H1 (cell line): ENCODE measurements around the gene SKP1. TPM values are rescaled to one million over a fixed set of nuclear protein-coding genes. Genes with fewer than 3 reads are reported as not detected.

ENCODE experiments used
- BACH1 ChIP-seq: IDR thresholded peaks from 2 replicates; pipeline ENCODE4 v1.6.1; 2012; ENCODE audit warnings: low read length, improper control_type of control experiment
- BCL11A ChIP-seq, 2 experiments: IDR thresholded peaks; one replicate each; pipeline ENCODE4 v1.6.1; 2011; ENCODE audit warnings: low read depth in 2 of 2, low read length in 2 of 2, mild to moderate bottlenecking in 2 of 2
- BRCA1 ChIP-seq: IDR thresholded peaks from 2 replicates; pipeline ENCODE4 v1.6.1; 2012; ENCODE audit warnings: low read depth, low read length, improper control_type of control experiment
- CHD1 ChIP-seq: IDR thresholded peaks from 2 replicates; pipeline ENCODE4 v1.6.1; 2012; ENCODE audit warnings: low read depth, low read length, improper control_type of control experiment
- CHD2 ChIP-seq: IDR thresholded peaks from 2 replicates; pipeline ENCODE4 v1.6.1; 2012; ENCODE audit warnings: low read length, improper control_type of control experiment
- CTBP2 ChIP-seq: IDR thresholded peaks from 2 replicates; pipeline ENCODE4 v1.7.0; 2011; ENCODE audit warnings: borderline replicate concordance, mild to moderate bottlenecking, moderate library complexity, mixed read lengths, low read length; ENCODE audit not compliant: insufficient read depth, insufficient read length
- EP300 ChIP-seq, 2 experiments: IDR thresholded peaks; 1 replicate in 1 of 2; 2 replicates in 1 of 2; pipeline ENCODE4 v1.6.1; 2011 to 2012; ENCODE audit warnings: low read depth in 2 of 2, low read length in 2 of 2, mild to moderate bottlenecking in 2 of 2, borderline replicate concordance in 1 of 2, inconsistent platforms in 1 of 2, moderate library complexity in 1 of 2
- GTF2F1 ChIP-seq: IDR thresholded peaks from 2 replicates; pipeline ENCODE4 v1.6.1; 2012; ENCODE audit warnings: low read depth, low read length, improper control_type of control experiment, borderline replicate concordance
- JUN ChIP-seq: IDR thresholded peaks from 2 replicates; pipeline ENCODE4 v1.6.1; 2011; ENCODE audit warnings: low read depth, mild to moderate bottlenecking, improper control_type of control experiment, low read length
- KDM4A ChIP-seq: IDR thresholded peaks from one replicate; pipeline ENCODE4 v1.7.1; 2012; ENCODE audit warnings: low read depth, mild to moderate bottlenecking, moderate library complexity, low read length, inconsistent platforms; ENCODE audit not compliant: severe bottlenecking
- MAFK ChIP-seq: IDR thresholded peaks from 2 replicates; pipeline ENCODE4 v1.6.1; 2012; ENCODE audit warnings: low read depth, mild to moderate bottlenecking, improper control_type of control experiment, low read length
- PHF8 ChIP-seq: fragments of 200-600 bp; sonication (generic); conservative IDR thresholded peaks from 2 replicates; pipeline ENCODE4 v1.7.1; 2012; ENCODE audit warnings: low read depth, mild to moderate bottlenecking, inconsistent platforms, low read length, moderate library complexity
- POLR2A ChIP-seq, 2 experiments: IDR thresholded peaks; 1 replicate in 1 of 2; 2 replicates in 1 of 2; pipeline ENCODE4 v1.6.1; 2011; ENCODE audit warnings: low read depth in 2 of 2, low read length in 2 of 2, mild to moderate bottlenecking in 2 of 2; ENCODE audit errors: control extremely low read depth in 1 of 2
- RBBP5 ChIP-seq: IDR thresholded peaks from 2 replicates; pipeline ENCODE4 v1.7.1; 2012; ENCODE audit warnings: low read depth, mild to moderate bottlenecking, inconsistent platforms, low read length, moderate library complexity, borderline replicate concordance
- RNF2 ChIP-seq: fragments of 200-900, 300-1000 bp; sonication (generic); IDR thresholded peaks from 2 replicates; pipeline ENCODE4 v1.7.1; 2016; ENCODE audit warnings: borderline replicate concordance, low read depth, mild to moderate bottlenecking, antibody characterized with exemption, low read length; ENCODE audit not compliant: poor library complexity, severe bottlenecking; ENCODE audit errors: missing control alignments
- SIRT6 ChIP-seq: IDR thresholded peaks from one replicate; pipeline ENCODE4 v1.7.1; 2012; ENCODE audit warnings: low read length, inconsistent platforms
- SP1 ChIP-seq: IDR thresholded peaks from 2 replicates; pipeline ENCODE4 v1.6.1; 2011; ENCODE audit warnings: low read depth, low read length
- SUZ12 ChIP-seq: fragments of 200-600 bp; sonication (generic); IDR thresholded peaks from 2 replicates; pipeline ENCODE4 v1.6.1; 2012; ENCODE audit warnings: mild to moderate bottlenecking, inconsistent platforms, low read length, moderate library complexity, mixed read lengths
- TAF1 ChIP-seq: IDR thresholded peaks from 2 replicates; pipeline ENCODE4 v1.6.1; 2011; ENCODE audit warnings: mild to moderate bottlenecking, low read depth, low read length
- TBP ChIP-seq: IDR thresholded peaks from 2 replicates; pipeline ENCODE4 v1.6.1; 2011; ENCODE audit warnings: low read depth, low read length, improper control_type of control experiment
- TEAD4 ChIP-seq: IDR thresholded peaks from 2 replicates; pipeline ENCODE4 v1.6.1; 2012; ENCODE audit warnings: low read depth, low read length, inconsistent platforms, mixed read lengths
- polyA plus RNA-seq, 7 experiments: library from polyadenylated mRNA; depleted of rRNA in 3 of 7; stranded (reverse) in 5 of 7; unstranded in 2 of 7; fragments of >200 nt in 5 of 7; fragments of 200-250 nt in 2 of 7; gene quantifications; 1 replicate in 5 of 7; 2 replicates in 1 of 7; 4 replicates in 1 of 7; pipeline versions ENCODE4 v1.2.1 to v1.2.3, GENCODE V29; 2011 to 2013; ENCODE audit warnings: missing spikeins in 2 of 7, mixed read lengths in 2 of 7
- total RNA-seq: library from RNA; stranded (reverse); fragmentation: NEBNext Ultra II Directional; extraction: Animal tissue kit (Norgen Biotek cat#: 25700); gene quantifications from 2 replicates; pipeline ENCODE4 v1.2.1, GENCODE V29; 2021
- TF ChIP-seq, protein P1 (sequence below): IDR thresholded peaks from 2 replicates; pipeline ENCODE4 v1.6.1; 2012; ENCODE audit warnings: inconsistent platforms
- TF ChIP-seq, protein P2 (sequence below): IDR thresholded peaks from 2 replicates; pipeline ENCODE4 v1.6.1; 2011; ENCODE audit warnings: low read depth, mild to moderate bottlenecking, low read length; ENCODE audit not compliant: insufficient read depth

Gene SKP1
- total and polyA plus RNA-seq, 2 of the 8 experiments (the other 6 are each of a cell fraction or from before 2014, with no cell fraction given): 163 to 332 TPM

GRCh38 chr5:134224888-134225779 is 48.4 kb upstream of the SKP1 start (continued):
- TF ChIP-seq CTBP2 (no peak), BRCA1 (no peak), RNF2 (no peak), CHD1 (peak; percentile 18; the same call in 1 of the 2 replicates), POLR2A (IDR thresholded peaks at IDR 0.05; ENCODE audit: control extremely low read depth in 1 of 2, low read depth in 2 of 2, low read length in 2 of 2) (peak in 1 of 2 experiments; percentile 63; a peak in 1 of 3 replicates), GTF2F1 (no peak), BACH1 (no peak), KDM4A (peak; percentile 59), RBBP5 (no peak), PHF8 (no peak), TAF1 (peak; percentile 87), MAFK (no peak), BCL11A (IDR thresholded peaks at IDR 0.05; ENCODE audit: low read depth in 2 of 2, low read length in 2 of 2) (no peak), CHD2 (no peak), SIRT6 (no peak), SP1 (no peak), SUZ12 (no peak), EP300 (IDR thresholded peaks at IDR 0.05; ENCODE audit: borderline replicate concordance in 1 of 2, low read depth in 2 of 2, low read length in 2 of 2) (no peak), TEAD4 (no peak), JUN (no peak), TBP (peak; percentile 87)
- TF ChIP-seq, protein P1, sequence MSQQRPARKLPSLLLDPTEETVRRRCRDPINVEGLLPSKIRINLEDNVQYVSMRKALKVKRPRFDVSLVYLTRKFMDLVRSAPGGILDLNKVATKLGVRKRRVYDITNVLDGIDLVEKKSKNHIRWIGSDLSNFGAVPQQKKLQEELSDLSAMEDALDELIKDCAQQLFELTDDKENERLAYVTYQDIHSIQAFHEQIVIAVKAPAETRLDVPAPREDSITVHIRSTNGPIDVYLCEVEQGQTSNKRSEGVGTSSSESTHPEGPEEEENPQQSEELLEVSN: no peak
- TF ChIP-seq, protein P2, sequence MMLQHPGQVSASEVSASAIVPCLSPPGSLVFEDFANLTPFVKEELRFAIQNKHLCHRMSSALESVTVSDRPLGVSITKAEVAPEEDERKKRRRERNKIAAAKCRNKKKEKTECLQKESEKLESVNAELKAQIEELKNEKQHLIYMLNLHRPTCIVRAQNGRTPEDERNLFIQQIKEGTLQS: no peak
